Activated naive CD4-positive, alpha-beta T cell treated with anti-CD3 and anti-CD28 coated beads, Interleukin-2, amount 10 ng/mL, durations not matched to agents 5 hours and 36 hours (primary cell): ENCODE data around the gene ST6GALNAC3. TPM values are rescaled to one million over a fixed set of nuclear protein-coding genes. Genes with fewer than 3 reads are reported as not detected.

ENCODE experiments used
- total RNA-seq, 2 experiments: library from RNA; stranded (reverse); gene quantifications; one replicate each; pipeline ENCODE4 v1.2.3, GENCODE V29; 2021

ST6GALNAC3 gene
- under 1 TPM; 0.29 to 0.38 TPM for total RNA-seq

GRCh38 chr1:76074321-76075187 lies at the start of gene ST6GALNAC3:
Gene ST6GALNAC3 (plus strand): TSS chr1:76074746.

Other genes with a start within 250 kb of the ST6GALNAC3 start
- gene ASB17, start 142.3 kb upstream of the ST6GALNAC3 start, total RNA-seq, result not detected